Subcutaneous abdominal adipose tissue (tissue), 5 donors: ENCODE data around the gene HUS1B.

Source experiments
- H3K27ac ChIP-seq: one replicate; pipeline ENCODE4 v1.7.0; 2013; ENCODE audit warnings: low read depth, mild to moderate bottlenecking, inconsistent platforms, low read length, moderate library complexity
- H3K27me3 ChIP-seq, 5 donors: one replicate each; pipeline ENCODE4 v1.7.0; 2013; ENCODE audit warnings: low read length in 5 of 5, inconsistent platforms in 1 of 5; ENCODE audit not compliant: control insufficient read depth in 5 of 5, insufficient read depth in 4 of 5
- H3K36me3 ChIP-seq, 5 donors: one replicate each; pipeline ENCODE4 v1.7.0; 2013; ENCODE audit warnings: low read length in 5 of 5; ENCODE audit not compliant: control insufficient read depth in 5 of 5, insufficient read depth in 5 of 5
- H3K4me1 ChIP-seq, 5 donors: one replicate each; pipeline ENCODE4 v1.7.0; 2013; ENCODE audit warnings: low read length in 5 of 5, mild to moderate bottlenecking in 3 of 5, moderate library complexity in 1 of 5; ENCODE audit not compliant: control insufficient read depth in 5 of 5, insufficient read depth in 5 of 5
- H3K4me3 ChIP-seq, 5 donors: one replicate each; pipeline ENCODE4 v1.7.0; 2013; ENCODE audit warnings: low read length in 5 of 5, low read depth in 1 of 5
- H3K9ac ChIP-seq, 5 donors: one replicate each; pipeline ENCODE4 v1.7.0; 2013; ENCODE audit warnings: low read length in 5 of 5, mild to moderate bottlenecking in 4 of 5, moderate library complexity in 3 of 5
- H3K9me3 ChIP-seq, 5 donors: one replicate each; pipeline ENCODE4 v1.7.0; 2013; ENCODE audit warnings: low read length in 5 of 5; ENCODE audit not compliant: control insufficient read depth in 5 of 5
- donor health status: healthy.
- donor health status: healthy.
- donor health status: healthy.
- donor health status: healthy.
- donor health status: healthy.

Gene HUS1B

DNA sequence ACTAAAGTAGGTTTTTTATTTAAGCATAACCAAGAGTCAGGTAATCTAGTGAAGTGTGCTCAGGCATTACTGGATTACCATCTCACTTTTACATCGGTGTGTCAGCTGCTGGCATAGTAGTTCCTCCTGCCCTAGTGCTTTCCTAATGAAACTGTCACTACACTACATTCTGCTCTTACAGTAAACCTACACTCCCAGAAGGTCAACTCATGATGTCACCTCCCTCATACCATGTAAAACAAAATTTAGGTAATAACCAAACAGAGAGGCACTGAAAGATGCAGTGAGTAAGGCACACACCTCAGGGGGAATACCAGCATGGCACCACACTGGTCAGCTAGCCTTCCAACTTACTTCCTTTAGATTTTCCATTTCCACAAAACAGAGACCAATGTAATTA is 23.3 kb downstream of the HUS1B start:
- Histone ChIP-seq H3K4me1 (no peaks in the 10 kb centered on the region), H3K9me3 (no peaks in the 10 kb centered on the region)

DNA sequence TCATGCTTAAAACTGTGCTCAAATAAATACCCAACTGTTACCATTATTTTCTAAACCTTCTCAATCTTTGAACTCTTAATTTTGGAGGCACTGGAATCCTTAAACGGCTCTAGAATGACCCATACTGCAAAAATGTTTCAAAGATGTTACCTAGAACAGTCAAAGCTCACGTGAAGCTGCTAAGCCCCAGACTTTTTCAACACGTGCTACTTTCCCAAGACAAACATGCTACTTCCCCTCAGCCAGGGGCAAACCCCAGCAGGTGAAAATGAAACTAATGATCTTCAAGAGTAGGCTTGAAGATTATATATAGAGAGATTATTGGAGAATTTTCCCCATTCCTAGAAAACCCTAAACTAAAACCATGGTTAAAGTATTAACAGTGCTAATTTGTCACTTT is 28.1 kb downstream of the HUS1B start:
- Histone ChIP-seq H3K9ac (no peak overlapping the region), H3K4me1 (no peaks in the 10 kb centered on the region), H3K27ac (no peak overlapping the region), H3K4me3 (no peak overlapping the region), H3K36me3 (peaks cover 4 to 23% (median 14%) of the 10 kb centered on the region in 5 donors), H3K27me3 (no peaks in the 10 kb centered on the region), H3K9me3 (no peaks in the 10 kb centered on the region)

More for the DNA sequence above, 23.3 kb downstream of the HUS1B start:
- Histone ChIP-seq H3K27me3 (no peaks in the 10 kb centered on the region), H3K9ac (no peak overlapping the region), H3K4me3 (no peak overlapping the region), H3K27ac (no peak overlapping the region), H3K36me3 (peaks cover 16 to 30% (median 19%) of the 10 kb centered on the region in 5 donors)

DNA sequence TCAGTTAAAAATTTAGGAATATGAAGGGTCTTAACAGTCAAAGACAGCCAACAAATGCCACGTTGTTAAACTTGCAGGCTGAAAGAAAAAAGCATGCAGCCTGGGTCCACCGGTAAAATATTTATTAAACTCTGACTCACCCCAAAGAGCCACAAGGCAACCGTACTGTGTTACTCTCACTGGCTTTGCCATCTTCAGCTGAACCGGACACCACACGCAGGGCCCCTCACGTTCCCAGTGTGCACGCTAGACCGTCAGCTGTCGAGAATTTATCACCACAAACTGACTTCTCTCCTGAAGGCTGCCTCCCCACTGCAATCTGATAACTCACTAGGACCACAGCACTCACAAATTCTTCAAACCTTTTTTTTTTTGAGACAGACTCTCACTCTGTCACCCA is 30.7 kb downstream of the HUS1B start:
- Histone ChIP-seq H3K4me3 (no peak overlapping the region), H3K9ac (no peak overlapping the region), H3K36me3 (peaks cover 0 to 31% (median 11%) of the 10 kb centered on the region in 5 donors), H3K27me3 (no peaks in the 10 kb centered on the region), H3K27ac (no peak overlapping the region), H3K9me3 (no peaks in the 10 kb centered on the region), H3K4me1 (no peaks in the 10 kb centered on the region)

DNA sequence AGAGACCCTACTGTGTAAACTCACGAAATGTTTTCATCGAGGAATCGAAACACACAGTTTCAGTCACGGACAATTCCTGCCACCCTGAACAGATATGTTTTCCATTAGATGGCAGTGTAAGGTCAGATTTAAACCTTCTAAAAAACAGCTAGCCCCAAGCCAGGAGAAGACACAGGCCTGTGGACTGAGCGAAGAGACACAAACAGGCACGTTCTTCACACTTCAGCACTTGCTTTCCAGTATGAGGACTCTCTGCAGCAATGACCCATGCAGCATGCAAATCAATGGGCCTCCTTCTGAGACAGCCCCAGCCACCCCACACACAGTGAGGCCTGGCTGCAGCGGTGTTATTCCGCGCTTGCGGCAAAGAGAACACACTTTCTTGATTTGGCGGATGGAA is 31.9 kb downstream of the HUS1B start:
- Histone ChIP-seq H3K4me3 (no peak overlapping the region), H3K27me3 (no peaks in the 10 kb centered on the region), H3K27ac (no peak overlapping the region), H3K4me1 (no peaks in the 10 kb centered on the region), H3K9me3 (no peaks in the 10 kb centered on the region), H3K9ac (no peak overlapping the region), H3K36me3 (peaks cover 0 to 28% (median 13%) of the 10 kb centered on the region in 5 donors)

DNA sequence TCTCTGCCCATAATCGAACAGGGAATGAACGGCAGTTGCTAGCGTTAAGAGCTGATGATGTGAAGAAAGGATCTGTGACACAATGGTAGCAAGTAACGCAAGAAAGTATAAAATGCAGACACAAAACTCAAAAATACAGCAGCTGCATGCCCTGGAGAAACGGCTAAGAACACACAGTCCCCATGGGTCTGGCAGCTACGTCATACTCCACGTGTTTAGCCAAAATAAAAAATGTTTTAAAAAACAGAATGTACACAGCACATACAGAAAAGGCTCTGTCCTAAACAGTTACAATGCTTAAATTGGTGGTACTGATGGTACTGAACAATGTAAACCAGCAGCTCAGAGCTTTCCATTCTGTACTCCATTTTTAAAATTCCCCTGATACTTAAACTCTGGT is 34.4 kb downstream of the HUS1B start:
- Histone ChIP-seq H3K36me3 (peaks cover 0 to 31% (median 10%) of the 10 kb centered on the region in 5 donors), H3K4me3 (no peak overlapping the region), H3K27me3 (no peaks in the 10 kb centered on the region), H3K27ac (no peak overlapping the region), H3K9ac (no peak overlapping the region), H3K9me3 (no peaks in the 10 kb centered on the region), H3K4me1 (no peaks in the 10 kb centered on the region)

DNA sequence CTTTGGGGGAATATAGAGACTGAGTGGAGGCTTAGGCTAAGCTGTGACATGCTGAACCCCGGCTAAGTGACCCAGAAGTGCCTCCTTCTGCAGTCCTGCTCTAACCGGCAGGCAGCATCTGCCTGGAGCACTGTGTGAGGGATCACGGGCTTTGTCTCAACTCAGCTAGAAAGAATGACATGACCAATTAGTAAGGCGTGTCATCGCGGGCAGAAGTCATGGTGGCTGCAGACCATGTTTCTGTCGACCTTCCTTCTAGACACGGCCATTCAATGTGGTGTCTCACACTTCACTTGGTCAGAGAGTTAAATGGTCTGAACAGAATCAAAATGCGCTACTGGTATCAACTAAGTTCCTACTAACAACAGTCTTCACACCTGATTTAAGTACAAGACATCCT is 35.0 kb downstream of the HUS1B start:
- H3K4me3 ChIP-seq: no peak overlapping the region
- H3K9me3 ChIP-seq: no peaks in the 10 kb centered on the region
- no peak overlapping the region for H3K27ac ChIP-seq
- H3K27me3 ChIP-seq: no peaks in the 10 kb centered on the region
- H3K36me3 ChIP-seq: peaks cover 0 to 35% (median 14%) of the 10 kb centered on the region in 5 donors
- H3K4me1 ChIP-seq: no peaks in the 10 kb centered on the region
- no peak overlapping the region for H3K9ac ChIP-seq

DNA sequence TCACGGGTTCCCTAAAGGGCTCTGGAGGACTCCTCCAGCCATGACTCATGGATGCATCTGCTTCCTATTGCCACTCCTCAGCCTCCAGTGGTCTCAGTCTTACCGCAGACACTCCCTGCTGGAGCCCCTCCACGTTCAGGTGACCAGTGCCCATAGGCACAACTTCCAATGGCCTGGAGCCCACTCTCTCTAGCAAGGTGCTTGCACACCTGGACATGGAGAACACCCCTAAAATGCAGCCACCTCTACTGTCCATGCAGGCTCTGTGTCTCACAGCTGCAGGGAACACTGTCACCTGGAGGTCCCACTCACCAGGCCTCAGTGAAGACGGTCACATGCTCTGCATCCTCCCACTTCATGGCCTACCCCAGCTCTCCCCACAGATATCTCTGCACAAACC is 36.0 kb downstream of the HUS1B start:
- no peak overlapping the region for H3K27ac ChIP-seq
- H3K9me3 ChIP-seq: no peaks in the 10 kb centered on the region
- peaks cover 1 to 34% (median 14%) of the 10 kb centered on the region in 5 donors for H3K36me3 ChIP-seq

DNA sequence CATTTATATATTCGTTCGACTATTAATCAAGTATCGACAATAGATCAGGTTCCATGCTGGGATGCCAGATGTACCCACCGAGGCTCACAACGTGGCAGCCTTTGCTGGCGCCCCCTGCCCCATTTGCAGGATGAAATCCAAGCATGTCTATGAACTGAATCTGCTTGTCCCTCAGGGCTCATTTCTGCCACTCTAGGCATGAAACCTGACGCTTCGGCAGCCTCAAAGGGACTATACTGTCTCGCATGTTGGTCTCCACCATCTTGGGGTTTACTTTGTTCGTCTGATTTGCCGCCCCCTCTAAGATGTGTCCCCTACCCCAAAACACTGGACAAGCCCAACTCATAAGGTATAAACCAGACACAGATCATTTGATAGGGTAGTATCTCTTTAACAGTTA is 36.7 kb downstream of the HUS1B start:
- Histone ChIP-seq H3K27ac (no peak overlapping the region), H3K27me3 (no peaks in the 10 kb centered on the region), H3K36me3 (peaks cover 5 to 36% (median 16%) of the 10 kb centered on the region in 5 donors), H3K4me1 (no peaks in the 10 kb centered on the region), H3K9ac (no peak overlapping the region), H3K9me3 (no peaks in the 10 kb centered on the region), H3K4me3 (no peak overlapping the region)

More for the DNA sequence above, 36.0 kb downstream of the HUS1B start:
- Histone ChIP-seq H3K27me3 (no peaks in the 10 kb centered on the region), H3K9ac (no peak overlapping the region), H3K4me1 (no peaks in the 10 kb centered on the region), H3K4me3 (no peak overlapping the region)

DNA sequence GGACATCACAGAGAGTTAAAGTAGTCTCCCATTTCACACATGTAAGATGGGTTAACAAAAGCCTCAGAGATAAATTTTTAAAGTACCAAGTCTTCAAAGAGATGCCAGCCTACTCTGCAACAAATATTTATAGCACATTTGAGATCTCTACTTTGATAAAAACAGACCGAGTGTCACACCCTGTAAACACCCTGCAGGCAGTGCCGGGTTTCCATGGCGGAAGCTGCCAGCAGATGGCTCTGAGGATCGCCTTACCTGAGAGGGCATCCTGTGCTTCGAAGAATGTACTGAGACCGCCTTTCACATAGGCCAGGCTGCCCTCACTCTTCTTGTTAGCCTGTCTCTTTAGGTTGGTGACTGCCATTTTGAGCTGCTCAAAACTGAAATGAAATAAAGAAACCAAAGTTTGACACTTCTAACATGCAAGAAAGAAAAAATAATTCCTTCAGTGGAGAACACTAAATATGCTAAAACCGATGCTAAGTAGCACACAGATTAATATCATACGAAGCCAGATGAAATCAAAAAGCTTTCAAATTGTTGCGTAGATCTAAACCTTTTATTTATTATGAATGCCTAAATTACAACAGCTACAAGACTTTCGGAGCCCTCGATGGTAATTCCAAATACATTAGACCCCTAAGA is 39.3 kb downstream of the HUS1B start:
- Histone ChIP-seq H3K9ac (no peak overlapping the region), H3K27ac (no peak overlapping the region), H3K9me3 (no peaks in the 10 kb centered on the region), H3K36me3 (peaks cover 5 to 40% (median 24%) of the 10 kb centered on the region in 5 donors), H3K4me1 (no peaks in the 10 kb centered on the region), H3K4me3 (no peak overlapping the region), H3K27me3 (no peaks in the 10 kb centered on the region)

DNA sequence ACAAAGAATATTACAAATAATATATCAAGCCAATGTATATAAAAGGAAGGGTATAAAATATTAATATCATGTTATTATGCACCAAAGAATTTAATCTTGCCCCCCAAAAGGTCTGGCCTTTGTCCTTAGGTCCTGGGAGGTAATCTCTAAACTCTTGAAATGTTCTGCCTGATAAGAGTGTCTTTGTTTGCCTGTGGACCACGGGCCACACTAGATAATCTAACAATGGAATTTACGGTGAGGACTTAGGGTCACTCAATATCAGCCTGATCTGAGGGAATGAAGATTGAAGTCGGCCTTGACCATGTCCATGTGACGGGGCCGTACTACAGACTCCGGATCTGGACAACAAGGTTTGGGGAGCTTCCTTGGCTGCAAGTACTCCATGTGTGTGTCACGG is 42.9 kb downstream of the HUS1B start:
- H3K9ac ChIP-seq: no peak overlapping the region
- no peaks in the 10 kb centered on the region for H3K27me3 ChIP-seq
- H3K4me1 ChIP-seq: peaks cover 0 to 9% (median 5%) of the 10 kb centered on the region in 5 donors
- no peak overlapping the region for H3K4me3 ChIP-seq
- no peaks in the 10 kb centered on the region for H3K9me3 ChIP-seq
- H3K36me3 ChIP-seq: peaks cover 8 to 33% (median 22%) of the 10 kb centered on the region in 5 donors
- no peak overlapping the region for H3K27ac ChIP-seq
